Measurements from ENCODE around the gene IGFBP6.
"Not testable (repeated sequence)": the region's sequence is repeated elsewhere in the genome, so short reads cannot be mapped to it uniquely, and the experiment has no call there.

Gene IGFBP6

GRCh38 chr12:53071591-53072551, 25.6 kb upstream of the IGFBP6 start:
- DNase-seq = no peak

GRCh38 chr12:53073881-53074280, 23.6 kb upstream of the IGFBP6 start:
- DNase-seq = no peak

- no peak for DNase-seq
These were observed 23.0 kb upstream of the IGFBP6 start for GRCh38 chr12:53074283-53074998.

GRCh38 chr12:53074999-53075370, 22.5 kb upstream of the IGFBP6 start:
- DNase-seq = no peak

GRCh38 chr12:53076461-53076860, 21.0 kb upstream of the IGFBP6 start:
- no peak for DNase-seq

- no peak for DNase-seq
These were observed 20.4 kb upstream of the IGFBP6 start for GRCh38 chr12:53077030-53077429.

GRCh38 chr12:53078425-53079225, 18.8 kb upstream of the IGFBP6 start:
- DNase-seq = no peak

GRCh38 chr12:53079226-53080117, 18.0 kb upstream of the IGFBP6 start, which contains the start of gene SPRYD3:
Gene SPRYD3, minus strand, starts transcription at chr12:53079390. Its CDS starts 57 bp downstream, at chr12:53079333.
- DNase-seq = peak; percentile 96

GRCh38 chr12:53082637-53083175, 14.8 kb upstream of the IGFBP6 start:
- DNase-seq = no peak

- no peak for DNase-seq
These were observed 11.1 kb upstream of the IGFBP6 start for GRCh38 chr12:53086361-53086760.

- no peak for DNase-seq
These were observed 7.4 kb upstream of the IGFBP6 start for GRCh38 chr12:53090105-53090504.

GRCh38 chr12:53090554-53090953, 6.9 kb upstream of the IGFBP6 start:
- no peak for DNase-seq

GRCh38 chr12:53091756-53092155, 5.7 kb upstream of the IGFBP6 start:
- no peak for DNase-seq

GRCh38 chr12:53093777-53094393, 3.6 kb upstream of the IGFBP6 start:
- peak; percentile 19 for DNase-seq

GRCh38 chr12:53094394-53094787, 3.1 kb upstream of the IGFBP6 start:
- DNase-seq = no peak

- DNase-seq = not testable (repeated sequence)
These were observed 2.5 kb upstream of the IGFBP6 start for GRCh38 chr12:53094796-53095595.

GRCh38 chr12:53095596-53095895, 1.9 kb upstream of the IGFBP6 start:
- DNase-seq = not testable (repeated sequence)

- DNase-seq = no peak
These were observed 1.3 kb upstream of the IGFBP6 start for GRCh38 chr12:53096089-53096741.

GRCh38 chr12:53096759-53097158, 708 bp upstream of the IGFBP6 start:
- DNase-seq = no peak

- no peak for DNase-seq
These were observed 282 bp upstream of the IGFBP6 start for GRCh38 chr12:53097207-53097563.
